Stimulated activated CD4-positive, alpha-beta T cell treated with anti-CD3 and anti-CD28 coated beads, Interleukin-2, amount 100 ng/mL, for 48 hours (primary cell): Measurements from ENCODE around the gene RRM2.
"Not testable (repeated sequence)": the region's sequence is repeated elsewhere in the genome, so short reads cannot be mapped to it uniquely, and the experiment has no call there.

Experiments
- DNase-seq, 2 donors: peaks; one replicate each; pipeline ENCODE4 v3.0.0-alpha.2; 2020

The RRM2 gene

GRCh38 chr2:10091889-10092244 is 30.7 kb upstream of the RRM2 start:
- not testable (repeated sequence) for DNase-seq

- no peak for DNase-seq
Observed at GRCh38 chr2:10094271-10094814, 28.2 kb upstream of the RRM2 start.

- no peak for DNase-seq
Observed at GRCh38 chr2:10095175-10095574, 27.4 kb upstream of the RRM2 start.

- DNase-seq: no peak
Observed at GRCh38 chr2:10096641-10097040, 25.9 kb upstream of the RRM2 start.

GRCh38 chr2:10097352-10098148 is 25.0 kb upstream of the RRM2 start:
- peak in 1 of 2 donors; percentile 41 for DNase-seq

- no peak for DNase-seq
Observed at GRCh38 chr2:10101491-10101890, 21.0 kb upstream of the RRM2 start.

- DNase-seq: no peak
Observed at GRCh38 chr2:10103179-10103578, 19.4 kb upstream of the RRM2 start.

GRCh38 chr2:10104906-10105305 is 17.6 kb upstream of the RRM2 start:
- DNase-seq: not testable (repeated sequence)

- no peak for DNase-seq
Observed at GRCh38 chr2:10109311-10109710, 13.2 kb upstream of the RRM2 start.

GRCh38 chr2:10119027-10119325 is 3.6 kb upstream of the RRM2 start:
- no peak for DNase-seq

- DNase-seq: no peak
Observed at GRCh38 chr2:10119601-10120157, 2.9 kb upstream of the RRM2 start.

- peak; percentile 91 to 94 for DNase-seq
Observed at GRCh38 chr2:10120158-10120876, 2.2 kb upstream of the RRM2 start.

GRCh38 chr2:10120877-10121574 is 1.5 kb upstream of the RRM2 start:
- DNase-seq: no peak

GRCh38 chr2:10123281-10123680 is 742 bp downstream of the RRM2 start:
- no peak for DNase-seq

GRCh38 chr2:10124538-10125045 is 2.1 kb downstream of the RRM2 start:
- DNase-seq: no peak

GRCh38 chr2:10125842-10126631 is 3.5 kb downstream of the RRM2 start:
- DNase-seq: no peak

GRCh38 chr2:10126632-10127026 is 4.1 kb downstream of the RRM2 start:
- DNase-seq: no peak

- DNase-seq: no peak
Observed at GRCh38 chr2:10128420-10128819, 5.9 kb downstream of the RRM2 start.

GRCh38 chr2:10129490-10129889 is 7.0 kb downstream of the RRM2 start:
- no peak for DNase-seq

- DNase-seq: no peak
Observed at GRCh38 chr2:10132043-10132575, 9.6 kb downstream of the RRM2 start.

GRCh38 chr2:10132596-10132995 is 10.1 kb downstream of the RRM2 start:
- DNase-seq: no peak
